Ectodermal cell (in vitro differentiated cells): ENCODE data around the gene CEMIP.

Source experiments
- H3K27ac ChIP-seq: 2 replicates; pipeline ENCODE4 v1.7.0; 2013; ENCODE audit warnings: mild to moderate bottlenecking, low read depth, low read length; ENCODE audit not compliant: insufficient read depth, poor library complexity, severe bottlenecking
- H3K27me3 ChIP-seq: 2 replicates; pipeline ENCODE4 v1.7.0; 2013; ENCODE audit warnings: mild to moderate bottlenecking, low read length; ENCODE audit not compliant: insufficient read depth, control insufficient read depth, poor library complexity, severe bottlenecking
- H3K36me3 ChIP-seq: one replicate; pipeline ENCODE4 v1.7.0; 2013; ENCODE audit warnings: low read length; ENCODE audit not compliant: control insufficient read depth, insufficient read depth
- H3K4me1 ChIP-seq: one replicate; pipeline ENCODE4 v1.7.0; 2013; ENCODE audit warnings: low read length; ENCODE audit not compliant: control insufficient read depth, insufficient read depth
- H3K4me3 ChIP-seq: 2 replicates; pipeline ENCODE4 v1.7.0; 2013; ENCODE audit warnings: low read depth, low read length, control low read depth; ENCODE audit not compliant: insufficient read depth
- H3K9me3 ChIP-seq: 2 replicates; pipeline ENCODE4 v1.7.0; 2013; ENCODE audit warnings: mild to moderate bottlenecking, low read length, moderate library complexity; ENCODE audit not compliant: control insufficient read depth
- WGBS, 2 experiments: methylation state at CpG; one replicate each; pipeline ENCODE4 v1.1.7; 2013; ENCODE audit warnings: missing lambda C conversion rate in 2 of 2; 5-methylcytosine and 5-hydroxymethylcytosine counted together

CEMIP gene

DNA sequence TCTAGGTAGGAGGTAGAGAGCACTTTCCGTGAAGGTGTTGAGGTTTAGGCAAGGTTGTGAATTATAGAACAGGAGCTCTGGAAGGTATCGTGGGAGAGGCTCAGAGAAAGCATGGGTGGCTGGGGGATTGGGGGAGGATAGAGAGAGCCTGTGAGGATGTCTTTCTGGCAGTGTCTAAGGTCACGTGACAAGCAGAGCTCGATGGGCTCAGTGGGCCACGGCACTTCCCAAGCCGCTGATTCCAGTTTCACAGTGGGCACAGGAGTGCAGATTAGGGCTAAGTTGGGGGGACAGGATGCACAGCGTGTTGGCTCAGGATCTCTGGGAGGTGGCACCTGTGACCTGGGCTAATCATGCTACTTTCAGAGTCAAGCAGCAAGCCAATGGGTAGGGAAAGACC, 52.0 kb downstream of the CEMIP start:
- Histone ChIP-seq H3K4me1 (no peaks in the 10 kb centered on the region), H3K27me3 (no peaks in the 10 kb centered on the region), H3K27ac (no peak overlapping the region), H3K9me3 (no peaks in the 10 kb centered on the region), H3K4me3 (no peak overlapping the region), H3K36me3 (no peaks in the 10 kb centered on the region)
- WGBS, 2 experiments = 93 to 97% methylated on average over 7 of the region's 7 CpGs

DNA sequence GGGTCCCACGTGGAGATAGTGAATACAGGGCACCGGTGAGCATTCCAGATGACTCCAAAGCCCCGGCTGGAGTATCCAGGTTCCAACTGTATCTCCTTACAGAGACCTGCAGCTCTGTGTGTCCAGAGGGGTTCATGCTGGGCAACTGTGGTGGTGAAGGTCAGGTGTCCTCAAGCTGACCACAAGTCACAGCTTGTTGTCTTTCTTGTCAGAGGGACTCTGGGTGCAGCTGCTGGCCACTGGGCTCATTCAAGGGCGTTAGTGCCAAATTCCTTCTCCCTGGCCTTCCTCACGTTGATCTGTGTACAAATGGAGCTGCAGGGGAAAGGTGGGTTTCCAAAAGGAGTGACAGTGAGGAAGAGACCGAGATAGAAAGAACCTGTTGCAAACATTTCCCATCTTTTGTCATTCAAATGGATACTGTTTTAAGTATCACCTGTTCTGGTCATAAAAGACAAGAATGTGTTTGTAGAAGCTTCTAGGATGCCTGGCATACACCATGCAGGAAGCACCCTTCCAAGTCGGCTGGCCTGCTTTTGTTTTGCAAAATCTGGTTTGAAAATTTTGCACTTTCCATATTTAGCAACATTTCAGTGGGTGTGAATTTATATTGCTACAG, 52.5 kb downstream of the CEMIP start:
- Histone ChIP-seq H3K9me3 (no peaks in the 10 kb centered on the region), H3K4me3 (no peak overlapping the region), H3K27me3 (no peaks in the 10 kb centered on the region), H3K4me1 (no peaks in the 10 kb centered on the region), H3K27ac (no peak overlapping the region), H3K36me3 (no peaks in the 10 kb centered on the region)
- WGBS, 2 experiments = 74% methylated on average over 7 of the region's 7 CpGs

GRCh38 chr15:80832686-80833085, 53.5 kb downstream of the CEMIP start:
- H3K27me3 ChIP-seq = no peaks in the 10 kb centered on the region
- H3K4me1 ChIP-seq = no peaks in the 10 kb centered on the region
- WGBS, 2 experiments = 66 to 69% methylated on average over 3 of the region's 3 CpGs
- H3K36me3 ChIP-seq = no peaks in the 10 kb centered on the region
- no peaks in the 10 kb centered on the region for H3K9me3 ChIP-seq
- no peak overlapping the region for H3K27ac ChIP-seq
- H3K4me3 ChIP-seq = no peak overlapping the region

GRCh38 chr15:80834402-80834801, 55.2 kb downstream of the CEMIP start:
- Histone ChIP-seq H3K27me3 (no peaks in the 10 kb centered on the region), H3K27ac (no peak overlapping the region), H3K4me1 (no peaks in the 10 kb centered on the region), H3K36me3 (no peaks in the 10 kb centered on the region), H3K4me3 (no peak overlapping the region), H3K9me3 (no peaks in the 10 kb centered on the region)
- WGBS, 2 experiments = 93 to 97% methylated on average over 2 of the region's 2 CpGs

DNA sequence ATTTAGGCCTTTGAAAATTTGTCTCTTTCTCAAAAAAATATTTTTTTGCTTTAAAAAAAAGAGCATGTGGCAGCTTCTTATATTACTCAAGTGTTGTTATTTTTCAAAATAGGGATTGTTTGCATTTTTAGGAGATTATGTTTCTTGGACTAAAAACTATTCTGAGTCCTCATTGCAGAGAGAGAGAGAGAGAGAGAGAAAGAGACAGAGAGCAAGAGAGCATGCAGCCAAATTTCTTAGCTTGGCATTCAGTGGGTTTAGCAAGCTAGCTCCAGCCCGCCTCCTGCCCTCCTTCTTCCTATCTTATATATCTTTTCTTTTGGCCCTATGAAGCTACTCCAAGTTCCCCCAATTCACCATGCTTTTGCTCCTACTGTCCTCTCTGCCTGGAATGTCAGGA, 55.7 kb downstream of the CEMIP start:
- Histone ChIP-seq H3K27ac (no peak overlapping the region), H3K4me3 (no peak overlapping the region), H3K27me3 (no peaks in the 10 kb centered on the region), H3K4me1 (no peaks in the 10 kb centered on the region), H3K9me3 (no peaks in the 10 kb centered on the region), H3K36me3 (no peaks in the 10 kb centered on the region)
- 82 to 88% methylated on average over 1 of the region's 1 CpG for WGBS, 2 experiments

DNA sequence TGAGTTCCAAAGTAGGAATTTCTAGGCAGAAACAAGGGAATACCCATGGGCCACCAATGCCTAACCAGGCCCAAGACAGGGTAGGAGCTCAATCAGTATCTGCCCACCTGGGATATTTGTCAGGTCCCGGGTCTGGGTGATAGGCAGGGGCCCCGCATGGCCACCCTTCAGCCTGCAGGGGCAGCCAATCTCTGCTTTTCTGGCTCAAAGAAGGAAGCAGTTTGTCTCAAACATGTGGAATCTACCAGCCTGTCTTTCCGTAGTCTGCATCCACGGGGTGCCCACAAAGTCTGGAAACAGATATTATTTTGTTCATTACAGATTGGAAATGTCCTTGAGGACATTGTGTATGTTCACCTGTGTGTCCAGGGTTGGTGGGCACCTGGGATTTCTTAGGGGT, 56.2 kb downstream of the CEMIP start:
- Histone ChIP-seq H3K36me3 (no peaks in the 10 kb centered on the region), H3K4me3 (no peak overlapping the region), H3K9me3 (no peaks in the 10 kb centered on the region), H3K4me1 (no peaks in the 10 kb centered on the region), H3K27ac (no peak overlapping the region), H3K27me3 (no peaks in the 10 kb centered on the region)
- WGBS, 2 experiments = 66 to 71% methylated on average over 4 of the region's 4 CpGs

- Histone ChIP-seq H3K36me3 (no peaks in the 10 kb centered on the region), H3K4me1 (no peaks in the 10 kb centered on the region), H3K4me3 (no peak overlapping the region), H3K27ac (no peak overlapping the region), H3K9me3 (no peaks in the 10 kb centered on the region), H3K27me3 (no peaks in the 10 kb centered on the region)
- 89 to 90% methylated on average over 9 of the region's 9 CpGs for WGBS, 2 experiments
Measured at GRCh38 chr15:80836223-80836622, 57.1 kb downstream of the CEMIP start.

- Histone ChIP-seq H3K36me3 (no peaks in the 10 kb centered on the region), H3K9me3 (no peaks in the 10 kb centered on the region), H3K4me1 (no peaks in the 10 kb centered on the region), H3K27me3 (no peaks in the 10 kb centered on the region), H3K27ac (no peak overlapping the region), H3K4me3 (no peak overlapping the region)
- 93 to 95% methylated on average over 3 of the region's 3 CpGs for WGBS, 2 experiments
Measured at GRCh38 chr15:80837006-80837405, 57.8 kb downstream of the CEMIP start.

GRCh38 chr15:80838012-80838411, 58.8 kb downstream of the CEMIP start:
- Histone ChIP-seq H3K27ac (no peak overlapping the region), H3K36me3 (no peaks in the 10 kb centered on the region), H3K4me1 (no peaks in the 10 kb centered on the region), H3K27me3 (no peaks in the 10 kb centered on the region), H3K9me3 (no peaks in the 10 kb centered on the region), H3K4me3 (no peak overlapping the region)
- 93% methylated on average over 11 of the region's 11 CpGs for WGBS, 2 experiments

DNA sequence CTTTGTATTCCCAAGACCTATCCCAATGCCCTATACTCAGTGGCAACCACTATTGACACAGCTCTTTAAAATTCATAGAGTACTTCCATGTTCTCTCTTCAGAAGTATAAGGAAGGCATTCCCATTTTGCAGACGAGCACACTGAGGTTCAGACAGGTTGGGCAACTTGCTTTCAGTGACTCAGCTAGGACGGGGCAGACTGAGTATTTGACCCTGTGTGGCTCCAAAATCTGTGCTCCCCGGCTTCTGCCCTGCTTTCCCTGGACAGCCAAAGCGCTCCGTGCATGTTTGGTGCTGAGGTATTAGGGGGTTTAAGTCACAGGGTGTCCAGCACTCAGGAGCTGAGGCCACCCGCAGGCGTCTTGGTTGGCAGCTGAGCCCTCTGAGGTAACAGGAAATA, 59.5 kb downstream of the CEMIP start:
- no peaks in the 10 kb centered on the region for H3K9me3 ChIP-seq
- no peaks in the 10 kb centered on the region for H3K4me1 ChIP-seq
- no peaks in the 10 kb centered on the region for H3K27me3 ChIP-seq
- no peaks in the 10 kb centered on the region for H3K36me3 ChIP-seq
- WGBS, 2 experiments = 90 to 91% methylated on average over 7 of the region's 7 CpGs
- no peak overlapping the region for H3K27ac ChIP-seq
- H3K4me3 ChIP-seq = no peak overlapping the region

- 89 to 98% methylated on average over 3 of the region's 3 CpGs for WGBS, 2 experiments
- no peak overlapping the region for H3K27ac ChIP-seq
- H3K27me3 ChIP-seq = no peaks in the 10 kb centered on the region
- H3K4me3 ChIP-seq = no peak overlapping the region
- no peaks in the 10 kb centered on the region for H3K9me3 ChIP-seq
- H3K36me3 ChIP-seq = no peaks in the 10 kb centered on the region
- no peaks in the 10 kb centered on the region for H3K4me1 ChIP-seq
Measured at GRCh38 chr15:80839764-80840130, 60.6 kb downstream of the CEMIP start.
